HepG2 (cell line): ENCODE measurements around the gene VDAC1. TPM values are rescaled to one million over a fixed set of nuclear protein-coding genes. Genes with fewer than 3 reads are reported as not detected.
A peak's percentile ranks its signal among the peaks of the same experiment; 100 is the strongest.

Source experiments
- AHR ChIP-seq: IDR thresholded peaks from 2 replicates; pipeline ENCODE4 v1.6.1; 2018; ENCODE audit warnings: missing genetic modification reagents, missing compliant biosample characterization
- DR1 ChIP-seq: sonication (generic); formaldehyde crosslinking; IDR thresholded peaks from 2 replicates; pipeline ENCODE4 v1.8.0; 2021; ENCODE audit warnings: mild to moderate bottlenecking, missing genetic modification reagents, inconsistent platforms
- HOXA7 ChIP-seq: sonication (generic); formaldehyde crosslinking; IDR thresholded peaks from 2 replicates; pipeline ENCODE4 v1.8.1; 2022; ENCODE audit warnings: mild to moderate bottlenecking, missing genetic modification reagents, moderate library complexity
- IKZF4 ChIP-seq: sonication (generic); formaldehyde crosslinking; IDR thresholded peaks from 2 replicates; pipeline ENCODE4 v1.5.1; 2020; ENCODE audit warnings: borderline replicate concordance, mild to moderate bottlenecking, low read depth, missing genetic modification reagents; ENCODE audit errors: not compliant biosample characterization
- RBM39 ChIP-seq: fragments of 200-400 bp; formaldehyde crosslinking; IDR thresholded peaks from one replicate; pipeline ENCODE4 v1.6.1; 2018; ENCODE audit warnings: antibody characterized with exemption, mild to moderate bottlenecking, low read depth, low read length; ENCODE audit not compliant: poor library complexity, severe bottlenecking
- SKIL ChIP-seq: sonication (generic); formaldehyde crosslinking; IDR thresholded peaks from 2 replicates; pipeline ENCODE4 v1.8.0; 2022; ENCODE audit warnings: missing genetic modification reagents, mild to moderate bottlenecking, moderate library complexity, borderline replicate concordance
- SMYD3 ChIP-seq: sonication (generic); formaldehyde crosslinking; IDR thresholded peaks from 2 replicates; pipeline ENCODE4 v1.8.1; 2023; ENCODE audit warnings: mild to moderate bottlenecking, missing genetic modification reagents
- ZBTB43 ChIP-seq: sonication (generic); formaldehyde crosslinking; conservative IDR thresholded peaks from 2 replicates; pipeline ENCODE4 v1.4.0; 2020; ENCODE audit warnings: missing genetic modification reagents
- ZNF12 ChIP-seq: sonication (generic); formaldehyde crosslinking; IDR thresholded peaks from 2 replicates; pipeline ENCODE4 v1.5.0; 2020; ENCODE audit warnings: missing genetic modification reagents
- ZNF235 ChIP-seq: sonication (generic); formaldehyde crosslinking; IDR thresholded peaks from 2 replicates; pipeline ENCODE4 v1.8.1; 2023; ENCODE audit warnings: mild to moderate bottlenecking, missing genetic modification reagents, borderline replicate concordance
- ZNF333 ChIP-seq: sonication (generic); formaldehyde crosslinking; IDR thresholded peaks from 2 replicates; pipeline ENCODE4 v1.4.0; 2020; ENCODE audit warnings: mild to moderate bottlenecking, missing genetic modification reagents, borderline replicate concordance
- ZNF367 ChIP-seq: sonication (generic); formaldehyde crosslinking; IDR thresholded peaks from 2 replicates; pipeline ENCODE4 v1.4.0; 2020; ENCODE audit warnings: missing genetic modification reagents, borderline replicate concordance
- ZNF567 ChIP-seq: sonication (generic); formaldehyde crosslinking; IDR thresholded peaks from 2 replicates; pipeline ENCODE4 v1.8.1; 2023; ENCODE audit warnings: mild to moderate bottlenecking, missing genetic modification reagents, borderline replicate concordance
- ZNF572 ChIP-seq: sonication (generic); formaldehyde crosslinking; IDR thresholded peaks from 2 replicates; pipeline ENCODE4 v1.5.1; 2020; ENCODE audit warnings: mild to moderate bottlenecking, missing genetic modification reagents
- ZNF687 ChIP-seq: sonication (generic); formaldehyde crosslinking; IDR thresholded peaks from 2 replicates; pipeline ENCODE4 v1.5.1; 2020; ENCODE audit warnings: mild to moderate bottlenecking, missing genetic modification reagents, moderate library complexity
- ZNF691 ChIP-seq: sonication (generic); formaldehyde crosslinking; IDR thresholded peaks from 2 replicates; pipeline ENCODE4 v1.4.0; 2020; ENCODE audit warnings: missing genetic modification reagents, low read depth, mild to moderate bottlenecking, borderline replicate concordance
- polyA plus RNA-seq, 8 experiments: library from polyadenylated mRNA; depleted of rRNA in 3 of 8; stranded (reverse) in 7 of 8; unstranded in 1 of 8; fragments of >200 nt; fragmentation: Illumina TruSeq in 4 of 8; extraction: Trizol in 4 of 8; gene quantifications; 2 replicates each; pipeline versions ENCODE4 v1.2.1 to v1.2.3, GENCODE V29; 2011 to 2016; ENCODE audit warnings: low read depth in 4 of 8, missing spikeins in 1 of 8, mixed read lengths in 1 of 8; ENCODE audit not compliant: insufficient read depth in 1 of 8
- total RNA-seq, 5 experiments: library from RNA; depleted of rRNA; stranded (reverse); fragments of >200 nt; fragmentation: Illumina TruSeq; extraction: Trizol; gene quantifications; 2 replicates each; pipeline ENCODE4 v1.2.3, GENCODE V29; 2016; ENCODE audit warnings: low read depth in 1 of 5
- TF ChIP-seq, protein P1 (sequence below): sonication (generic); formaldehyde crosslinking; IDR thresholded peaks from 2 replicates; pipeline ENCODE4 v1.5.0; 2020; ENCODE audit warnings: missing genetic modification reagents

VDAC1 gene
- total and polyA plus RNA-seq, 2 of the 13 experiments (the other 11 are each of a cell fraction or from before 2014, with no cell fraction given): 112 to 380 TPM

DNA sequence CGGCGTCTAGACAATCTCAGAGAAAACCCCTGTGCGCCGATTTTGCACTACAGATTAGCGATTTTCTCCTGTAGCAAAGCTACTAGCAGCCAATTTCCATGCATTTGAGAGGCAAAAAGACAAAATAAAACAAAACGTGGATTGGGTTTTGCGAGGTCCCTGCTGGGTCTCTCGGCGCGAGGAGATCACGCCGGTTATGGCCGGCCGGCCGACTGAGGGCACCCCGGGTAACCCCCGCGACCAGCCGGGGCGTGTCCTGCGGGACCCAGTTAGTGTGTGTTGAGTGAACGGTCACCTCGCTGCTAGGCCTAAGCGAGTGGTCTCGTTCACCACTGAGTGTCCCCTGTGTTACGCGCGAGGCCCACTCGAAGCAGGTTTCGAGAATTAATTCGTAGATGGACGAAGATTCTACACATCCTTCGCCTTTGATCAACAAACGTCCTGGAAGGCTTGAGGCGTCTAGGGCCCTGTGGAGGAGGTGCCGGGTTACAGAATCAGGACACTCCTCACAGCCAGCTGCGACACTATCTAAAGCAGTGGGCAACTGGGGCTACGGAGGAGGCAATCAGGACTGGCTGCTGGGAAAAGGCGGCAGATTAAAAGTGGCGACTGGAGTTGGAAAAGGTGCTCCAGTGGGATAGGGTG, 764 bp upstream of the VDAC1 start (continued):
- TF ChIP-seq SKIL: no peak
- no peak for TF ChIP-seq RBM39
- no peak for TF ChIP-seq ZNF567
- TF ChIP-seq, protein P1, sequence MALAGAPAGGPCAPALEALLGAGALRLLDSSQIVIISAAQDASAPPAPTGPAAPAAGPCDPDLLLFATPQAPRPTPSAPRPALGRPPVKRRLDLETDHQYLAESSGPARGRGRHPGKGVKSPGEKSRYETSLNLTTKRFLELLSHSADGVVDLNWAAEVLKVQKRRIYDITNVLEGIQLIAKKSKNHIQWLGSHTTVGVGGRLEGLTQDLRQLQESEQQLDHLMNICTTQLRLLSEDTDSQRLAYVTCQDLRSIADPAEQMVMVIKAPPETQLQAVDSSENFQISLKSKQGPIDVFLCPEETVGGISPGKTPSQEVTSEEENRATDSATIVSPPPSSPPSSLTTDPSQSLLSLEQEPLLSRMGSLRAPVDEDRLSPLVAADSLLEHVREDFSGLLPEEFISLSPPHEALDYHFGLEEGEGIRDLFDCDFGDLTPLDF (CRISPR knock-in tag): peak; percentile 62; the same call in 1 of the 2 replicates
- no peak for TF ChIP-seq ZNF12 (CRISPR knock-in tag)
- TF ChIP-seq SMYD3: no peak
- no peak for TF ChIP-seq ZNF691 (CRISPR knock-in tag)
- TF ChIP-seq DR1 (CRISPR knock-in tag): no peak
- no peak for TF ChIP-seq ZNF235 (CRISPR knock-in tag)
- TF ChIP-seq ZBTB43 (CRISPR knock-in tag): no peak; the same call in 1 of the 2 replicates
- TF ChIP-seq ZNF367 (CRISPR knock-in tag): no peak
- TF ChIP-seq HOXA7 (CRISPR knock-in tag): no peak
- no peak for TF ChIP-seq ZNF572 (CRISPR knock-in tag)
- 0 out of 2 replicates have a peak, but pooled peaks have one; percentile 0 for TF ChIP-seq AHR
- TF ChIP-seq ZNF687 (CRISPR knock-in tag): peak; percentile 63
- no peak for TF ChIP-seq IKZF4 (CRISPR knock-in tag)
- TF ChIP-seq ZNF333 (CRISPR knock-in tag): no peak
